ENCODE measurements around the gene SCYGR4.

Gene SCYGR4

GRCh38 chr2:227606476-227606875 lies 10.8 kb upstream of the SCYGR4 start:
- Mint-ChIP-seq H3K36me3 (no peaks in the 10 kb centered on the region), H3K4me3 (no peak overlapping the region), H3K27ac (no peak overlapping the region), H3K27me3 (peaks cover 21% of the 10 kb centered on the region), H3K4me1 (peaks cover 6% of the 10 kb centered on the region), H3K9me3 (no peaks in the 10 kb centered on the region)

- H3K4me3 Mint-ChIP-seq: no peak overlapping the region
- H3K27ac Mint-ChIP-seq: no peak overlapping the region
- peaks cover 15% of the 10 kb centered on the region for H3K27me3 Mint-ChIP-seq
These were observed 9.4 kb upstream of the SCYGR4 start for GRCh38 chr2:227607941-227608340.

GRCh38 chr2:227608561-227609338 lies 8.5 kb upstream of the SCYGR4 start:
- H3K27ac Mint-ChIP-seq: no peak overlapping the region
- H3K9me3 Mint-ChIP-seq: no peaks in the 10 kb centered on the region
- H3K27me3 Mint-ChIP-seq: peaks cover 15% of the 10 kb centered on the region
- H3K4me1 Mint-ChIP-seq: peaks cover 6% of the 10 kb centered on the region
- no peaks in the 10 kb centered on the region for H3K36me3 Mint-ChIP-seq
- H3K4me3 Mint-ChIP-seq: no peak overlapping the region

More at GRCh38 chr2:227607941-227608340, 9.4 kb upstream of the SCYGR4 start:
- H3K9me3 Mint-ChIP-seq: no peaks in the 10 kb centered on the region
- no peaks in the 10 kb centered on the region for H3K36me3 Mint-ChIP-seq
- peaks cover 6% of the 10 kb centered on the region for H3K4me1 Mint-ChIP-seq

GRCh38 chr2:227610123-227610522 lies 7.2 kb upstream of the SCYGR4 start:
- no peaks in the 10 kb centered on the region for H3K36me3 Mint-ChIP-seq
- peaks cover 11% of the 10 kb centered on the region for H3K27me3 Mint-ChIP-seq
- H3K27ac Mint-ChIP-seq: no peak overlapping the region
- no peaks in the 10 kb centered on the region for H3K9me3 Mint-ChIP-seq
- H3K4me3 Mint-ChIP-seq: no peak overlapping the region
- peaks cover 6% of the 10 kb centered on the region for H3K4me1 Mint-ChIP-seq

GRCh38 chr2:227612546-227613271 lies 4.6 kb upstream of the SCYGR4 start:
- Mint-ChIP-seq H3K4me3 (no peak overlapping the region), H3K36me3 (no peaks in the 10 kb centered on the region), H3K27me3 (peaks cover 6% of the 10 kb centered on the region), H3K4me1 (peaks cover 6% of the 10 kb centered on the region), H3K27ac (no peak overlapping the region), H3K9me3 (no peaks in the 10 kb centered on the region)

- no peak overlapping the region for H3K27ac Mint-ChIP-seq
- peaks cover 9% of the 10 kb centered on the region for H3K27me3 Mint-ChIP-seq
- peaks cover 3% of the 10 kb centered on the region for H3K4me1 Mint-ChIP-seq
These were observed 4.0 kb upstream of the SCYGR4 start for GRCh38 chr2:227613272-227613660.

GRCh38 chr2:227614246-227614645 lies 3.1 kb upstream of the SCYGR4 start:
- Mint-ChIP-seq H3K4me1 (no peaks in the 10 kb centered on the region), H3K9me3 (no peaks in the 10 kb centered on the region), H3K36me3 (no peaks in the 10 kb centered on the region), H3K4me3 (no peak overlapping the region), H3K27ac (no peak overlapping the region), H3K27me3 (peaks cover 9% of the 10 kb centered on the region)

More at GRCh38 chr2:227613272-227613660, 4.0 kb upstream of the SCYGR4 start:
- H3K4me3 Mint-ChIP-seq: no peak overlapping the region
- no peaks in the 10 kb centered on the region for H3K36me3 Mint-ChIP-seq
- H3K9me3 Mint-ChIP-seq: no peaks in the 10 kb centered on the region

- Mint-ChIP-seq H3K4me3 (no peak within 1 kb of the TSS), H3K27me3 (peaks cover 9% of the 10 kb centered on the region), H3K27ac (no peak within 1 kb of the TSS), H3K4me1 (no peaks in the 10 kb centered on the region), H3K36me3 (no peaks in the 10 kb centered on the region), H3K9me3 (no peaks in the 10 kb centered on the region)
These were observed 2.6 kb upstream of the SCYGR4 start, which contains the start of gene SCYGR3 for GRCh38 chr2:227614740-227615139. Gene SCYGR3 (minus strand): TSS chr2:227614840. CDS start chr2:227614840, 0 bp downstream.

- no peak overlapping the region for H3K27ac Mint-ChIP-seq
- H3K27me3 Mint-ChIP-seq: peaks cover 7% of the 10 kb centered on the region
- no peak overlapping the region for H3K4me3 Mint-ChIP-seq
- H3K36me3 Mint-ChIP-seq: no peaks in the 10 kb centered on the region
- no peaks in the 10 kb centered on the region for H3K9me3 Mint-ChIP-seq
- no peaks in the 10 kb centered on the region for H3K4me1 Mint-ChIP-seq
These were observed 2.1 kb upstream of the SCYGR4 start for GRCh38 chr2:227615181-227615580.

- no peak overlapping the region for H3K4me3 Mint-ChIP-seq
- no peaks in the 10 kb centered on the region for H3K9me3 Mint-ChIP-seq
- H3K27ac Mint-ChIP-seq: no peak overlapping the region
These were observed 1.4 kb upstream of the SCYGR4 start for GRCh38 chr2:227615906-227616305.

GRCh38 chr2:227616631-227617030 lies 667 bp upstream of the SCYGR4 start:
- no peaks in the 10 kb centered on the region for H3K9me3 Mint-ChIP-seq
- H3K4me1 Mint-ChIP-seq: no peaks in the 10 kb centered on the region
- H3K4me3 Mint-ChIP-seq: no peak overlapping the region
- peaks cover 5% of the 10 kb centered on the region for H3K27me3 Mint-ChIP-seq
- no peak overlapping the region for H3K27ac Mint-ChIP-seq
- H3K36me3 Mint-ChIP-seq: no peaks in the 10 kb centered on the region

More at GRCh38 chr2:227615906-227616305, 1.4 kb upstream of the SCYGR4 start:
- Mint-ChIP-seq H3K27me3 (peaks cover 5% of the 10 kb centered on the region), H3K36me3 (no peaks in the 10 kb centered on the region), H3K4me1 (no peaks in the 10 kb centered on the region)

- Mint-ChIP-seq H3K4me1 (no peaks in the 10 kb centered on the region), H3K4me3 (no peak overlapping the region), H3K27ac (no peak overlapping the region), H3K36me3 (no peaks in the 10 kb centered on the region), H3K27me3 (peaks cover 3% of the 10 kb centered on the region), H3K9me3 (no peaks in the 10 kb centered on the region)
These were observed 5.9 kb downstream of the SCYGR4 start for GRCh38 chr2:227623226-227623625.

- H3K36me3 Mint-ChIP-seq: no peaks in the 10 kb centered on the region
- peak overlapping the region; percentile 2 for H3K27ac Mint-ChIP-seq
- H3K9me3 Mint-ChIP-seq: no peaks in the 10 kb centered on the region
- peaks cover 5% of the 10 kb centered on the region for H3K27me3 Mint-ChIP-seq
- no peak overlapping the region for H3K4me3 Mint-ChIP-seq
- no peaks in the 10 kb centered on the region for H3K4me1 Mint-ChIP-seq
These were observed 8.1 kb downstream of the SCYGR4 start for GRCh38 chr2:227625420-227625819.

- Mint-ChIP-seq H3K27me3 (peaks cover 10% of the 10 kb centered on the region), H3K27ac (no peak overlapping the region), H3K9me3 (no peaks in the 10 kb centered on the region), H3K36me3 (no peaks in the 10 kb centered on the region), H3K4me1 (no peaks in the 10 kb centered on the region), H3K4me3 (no peak overlapping the region)
These were observed 9.4 kb downstream of the SCYGR4 start for GRCh38 chr2:227626580-227627151.

GRCh38 chr2:227627769-227628168 lies 10.5 kb downstream of the SCYGR4 start:
- H3K36me3 Mint-ChIP-seq: no peaks in the 10 kb centered on the region
- no peaks in the 10 kb centered on the region for H3K9me3 Mint-ChIP-seq

GRCh38 chr2:227629435-227629834 lies 12.1 kb downstream of the SCYGR4 start:
- no peak overlapping the region for H3K27ac Mint-ChIP-seq
- H3K27me3 Mint-ChIP-seq: peaks cover 11% of the 10 kb centered on the region
- no peaks in the 10 kb centered on the region for H3K36me3 Mint-ChIP-seq
- no peak overlapping the region for H3K4me3 Mint-ChIP-seq
- H3K4me1 Mint-ChIP-seq: no peaks in the 10 kb centered on the region
- H3K9me3 Mint-ChIP-seq: no peaks in the 10 kb centered on the region

More at GRCh38 chr2:227627769-227628168, 10.5 kb downstream of the SCYGR4 start:
- no peaks in the 10 kb centered on the region for H3K4me1 Mint-ChIP-seq
- no peak overlapping the region for H3K27ac Mint-ChIP-seq
- peaks cover 11% of the 10 kb centered on the region for H3K27me3 Mint-ChIP-seq
- H3K4me3 Mint-ChIP-seq: no peak overlapping the region
